GM12878 (cell line): ENCODE measurements around the gene CDC25C.

Experiments
- EED ChIP-seq: sonication (generic); IDR thresholded peaks from 2 replicates; pipeline ENCODE4 v1.6.1; 2016; ENCODE audit warnings: antibody characterized with exemption, low read depth
- SMC3 ChIP-seq: IDR thresholded peaks from 2 replicates; pipeline ENCODE4 v1.6.1; 2011; ENCODE audit warnings: low read length, improper control_type of control experiment, borderline replicate concordance

- TF ChIP-seq SMC3 (no peak), EED (no peak)
Observed at GRCh38 chr5:138334867-138335447, 3.4 kb upstream of the CDC25C start.
